ENCODE data around the gene NPB. TPM values are rescaled to one million over a fixed set of nuclear protein-coding genes. Genes with fewer than 3 reads are reported as not detected.

Gene NPB
- total and polyA plus RNA-seq, 2 donors (not counting 1 experiment from before 2014, with no cell fraction given): 0.44 TPM; not detected in 1

- DNase-seq: no peak
- H3K27ac ChIP-seq (ENCODE audit: low read length in 2 of 2): no peak overlapping the region
- no peak for ATAC-seq (ENCODE audit: low read depth)
Observed at GRCh38 chr17:81884520-81884919, 17.5 kb upstream of the NPB start.

GRCh38 chr17:81884968-81885367, 17.1 kb upstream of the NPB start:
- H3K27me3 ChIP-seq (replicated peaks in 1 of 4; ENCODE audit: control extremely low read depth in 1 of 4, control insufficient read depth in 3 of 4, insufficient read depth in 4 of 4, low read length in 3 of 4): no peaks in the 10 kb centered on the region
- no peak for TF ChIP-seq EZH2 (IDR thresholded peaks at IDR 0.05; ENCODE audit: borderline replicate concordance, insufficient read depth, low read depth, low read length, poor library complexity, severe bottlenecking)
- no peak for TF ChIP-seq CTCF (IDR thresholded peaks at IDR 0.05)
- H3K4me3 Mint-ChIP-seq: no peak overlapping the region
- intact Hi-C loops (cut with micrococcal nuclease): no loop called here
- POLR2A ChIA-PET: no interaction called here
- no peak overlapping the region for H3K27ac Mint-ChIP-seq
- H2AFZ ChIP-seq (ENCODE audit: insufficient read depth, low read depth, low read length, poor library complexity, severe bottlenecking): no peak overlapping the region
- H3K27ac ChIP-seq (ENCODE audit: low read length in 2 of 2): no peak overlapping the region
- H3K4me3 ChIP-seq (ENCODE audit: control extremely low read depth in 1 of 5, extremely low read depth in 1 of 5, insufficient read depth in 1 of 5, low read depth in 2 of 5, low read length in 4 of 5): no peak overlapping the region
- no peak overlapping the region for H3K4me2 ChIP-seq (replicated peaks; ENCODE audit: low read depth, low read length, poor library complexity, severe bottlenecking)
- peaks cover 2 to 4% of the 10 kb centered on the region in 2 donors for H3K4me1 ChIP-seq (ENCODE audit: control insufficient read depth in 2 of 2, insufficient read depth in 2 of 2, low read length in 2 of 2)
- 95% methylated on average over 5 of the region's 5 CpGs for WGBS (ENCODE audit: insufficient coverage)
- H4K20me1 ChIP-seq (ENCODE audit: control insufficient read depth, insufficient read depth, low read length, poor library complexity, severe bottlenecking): peaks cover 16% of the 10 kb centered on the region
- ATAC-seq (ENCODE audit: low read depth) (no peak), DNase-seq (no peak)
- H3K9me3 ChIP-seq (ENCODE audit: control extremely low read depth in 1 of 3, control insufficient read depth in 2 of 3, insufficient read depth in 1 of 3, low read length in 2 of 3): no peaks in the 10 kb centered on the region
- CTCF ChIA-PET: no interaction called here
- H3K4me1 Mint-ChIP-seq: peaks cover 5% of the 10 kb centered on the region
- H3K9me3 Mint-ChIP-seq (ENCODE audit: insufficient read depth): no peaks in the 10 kb centered on the region
- no peaks in the 10 kb centered on the region for H3K27me3 Mint-ChIP-seq
- H3K36me3 ChIP-seq (replicated peaks in 1 of 2; ENCODE audit: control extremely low read depth in 1 of 2, control insufficient read depth in 1 of 2, extremely low read depth in 1 of 2, insufficient read depth in 2 of 2, low read length in 1 of 2): peaks cover 0 to 54% of the 10 kb centered on the region in 2 experiments
- H3K9ac ChIP-seq (ENCODE audit: low read length): no peak overlapping the region
- H3K79me2 ChIP-seq (ENCODE audit: control insufficient read depth, insufficient read depth, low read length): peaks cover 30% of the 10 kb centered on the region

More at GRCh38 chr17:81884520-81884919, 17.5 kb upstream of the NPB start:
- no peaks in the 10 kb centered on the region for H3K9me3 Mint-ChIP-seq (ENCODE audit: insufficient read depth)
- no peak overlapping the region for H3K9ac ChIP-seq (ENCODE audit: low read length)
- peaks cover 0 to 52% of the 10 kb centered on the region in 2 experiments for H3K36me3 ChIP-seq (replicated peaks in 1 of 2; ENCODE audit: control extremely low read depth in 1 of 2, control insufficient read depth in 1 of 2, extremely low read depth in 1 of 2, insufficient read depth in 2 of 2, low read length in 1 of 2)
- peaks cover 16% of the 10 kb centered on the region for H4K20me1 ChIP-seq (ENCODE audit: control insufficient read depth, insufficient read depth, low read length, poor library complexity, severe bottlenecking)
- CTCF ChIA-PET: no interaction called here
- POLR2A ChIA-PET: no interaction called here
- H3K4me2 ChIP-seq (replicated peaks; ENCODE audit: low read depth, low read length, poor library complexity, severe bottlenecking): no peak overlapping the region
- no peak overlapping the region for H3K4me3 ChIP-seq (ENCODE audit: control extremely low read depth in 1 of 5, extremely low read depth in 1 of 5, insufficient read depth in 1 of 5, low read depth in 2 of 5, low read length in 4 of 5)
- TF ChIP-seq CTCF (IDR thresholded peaks at IDR 0.05): no peak
- no peak for TF ChIP-seq EZH2 (IDR thresholded peaks at IDR 0.05; ENCODE audit: borderline replicate concordance, insufficient read depth, low read depth, low read length, poor library complexity, severe bottlenecking)
- H2AFZ ChIP-seq (ENCODE audit: insufficient read depth, low read depth, low read length, poor library complexity, severe bottlenecking): no peak overlapping the region
- H3K4me1 Mint-ChIP-seq: peaks cover 5% of the 10 kb centered on the region
- no peak overlapping the region for H3K27ac Mint-ChIP-seq
- no peaks in the 10 kb centered on the region for H3K27me3 ChIP-seq (replicated peaks in 1 of 4; ENCODE audit: control extremely low read depth in 1 of 4, control insufficient read depth in 3 of 4, insufficient read depth in 4 of 4, low read length in 3 of 4)
- intact Hi-C loops (cut with micrococcal nuclease): no loop called here
- no peak overlapping the region for H3K4me3 Mint-ChIP-seq
- whole genome bisulfite sequencing (ENCODE audit: insufficient coverage): 94% methylated on average over 11 of the region's 11 CpGs
- H3K27me3 Mint-ChIP-seq: no peaks in the 10 kb centered on the region
- H3K79me2 ChIP-seq (ENCODE audit: control insufficient read depth, insufficient read depth, low read length): peaks cover 30% of the 10 kb centered on the region
- no peaks in the 10 kb centered on the region for H3K4me1 ChIP-seq (ENCODE audit: control insufficient read depth in 2 of 2, insufficient read depth in 2 of 2, low read length in 2 of 2)
- H3K9me3 ChIP-seq (ENCODE audit: control extremely low read depth in 1 of 3, control insufficient read depth in 2 of 3, insufficient read depth in 1 of 3, low read length in 2 of 3): no peaks in the 10 kb centered on the region

Data from B cell (primary cell).